Upper lobe of left lung (tissue), 4 donors: Measurements from ENCODE around the gene LYL1.

ENCODE experiments used
- CTCF ChIP-seq, 6 experiments: fragments of 450-650 bp in 4 of 6; fragments of 200-600 bp in 2 of 6; sonication (generic) in 2 of 6; IDR thresholded peaks; one replicate each; pipeline ENCODE4 v1.5.1; 2016 to 2019; ENCODE audit warnings: antibody characterized with exemption in 6 of 6
- POLR2A ChIP-seq, 4 donors: fragments of 450-650 bp; IDR thresholded peaks; one replicate each; pipeline ENCODE4 v1.5.1; 2016 to 2017; ENCODE audit warnings: antibody characterized with exemption in 4 of 4, mild to moderate bottlenecking in 2 of 4
- POLR2AphosphoS5 ChIP-seq, 2 donors: sonication (generic); formaldehyde crosslinking; IDR thresholded peaks; one replicate each; pipeline ENCODE4 v1.5.1; 2017; ENCODE audit warnings: antibody characterized with exemption in 2 of 2

- TF ChIP-seq POLR2AphosphoS5 (IDR thresholded peaks at IDR 0.05) (peak; percentile 37 to 46), CTCF (IDR thresholded peaks at IDR 0.05) (no peak), POLR2A (IDR thresholded peaks at IDR 0.05) (no peak)
Measured at GRCh38 chr19:13077240-13077639, 25.4 kb downstream of the LYL1 start.
